IPS DF 4.7 (cell line): ENCODE measurements around the gene CCDC112.

Experiments used
- DNase-seq: peaks from one replicate; pipeline ENCODE4 v3.0.0-alpha.2; 2013; ENCODE audit warnings: low spot score; ENCODE audit errors: extremely low read depth

Gene CCDC112

GRCh38 chr5:115319007-115319406, 22.6 kb upstream of the CCDC112 start:
- DNase-seq = no peak

GRCh38 chr5:115317736-115318135, 21.3 kb upstream of the CCDC112 start:
- DNase-seq = no peak

- DNase-seq = no peak
Measured at GRCh38 chr5:115317320-115317719, 20.9 kb upstream of the CCDC112 start.

- DNase-seq = no peak
Measured at GRCh38 chr5:115313632-115314031, 17.2 kb upstream of the CCDC112 start.

GRCh38 chr5:115313052-115313451, 16.6 kb upstream of the CCDC112 start:
- DNase-seq = no peak

- no peak for DNase-seq
Measured at GRCh38 chr5:115309751-115310370, 13.4 kb upstream of the CCDC112 start.

- no peak for DNase-seq
Measured at GRCh38 chr5:115308815-115309214, 12.4 kb upstream of the CCDC112 start.

GRCh38 chr5:115306011-115306536, 9.6 kb upstream of the CCDC112 start:
- no peak for DNase-seq

GRCh38 chr5:115304496-115304895, 8.0 kb upstream of the CCDC112 start:
- no peak for DNase-seq

GRCh38 chr5:115298811-115299210, 2.4 kb upstream of the CCDC112 start:
- DNase-seq = no peak

GRCh38 chr5:115297031-115297430, 577 bp upstream of the CCDC112 start:
- DNase-seq = no peak

GRCh38 chr5:115295777-115296123, 704 bp downstream of the CCDC112 start:
- DNase-seq = no peak

GRCh38 chr5:115291397-115291796, 5.1 kb downstream of the CCDC112 start:
- DNase-seq = no peak

- no peak for DNase-seq
Measured at GRCh38 chr5:115289104-115289503, 7.3 kb downstream of the CCDC112 start.

GRCh38 chr5:115284021-115284420, 12.4 kb downstream of the CCDC112 start:
- DNase-seq = no peak

GRCh38 chr5:115282131-115282530, 14.3 kb downstream of the CCDC112 start:
- DNase-seq = no peak

- no peak for DNase-seq
Measured at GRCh38 chr5:115274584-115274983, 21.9 kb downstream of the CCDC112 start.

GRCh38 chr5:115272297-115272958, 24.0 kb downstream of the CCDC112 start:
- DNase-seq = no peak

- DNase-seq = no peak
Measured at GRCh38 chr5:115271295-115272050, 25.0 kb downstream of the CCDC112 start.

GRCh38 chr5:115267617-115268016, 28.8 kb downstream of the CCDC112 start:
- no peak for DNase-seq

GRCh38 chr5:115265220-115265619, 31.2 kb downstream of the CCDC112 start:
- no peak for DNase-seq

- DNase-seq = no peak
Measured at GRCh38 chr5:115264786-115265185, 31.7 kb downstream of the CCDC112 start.

GRCh38 chr5:115263078-115263380, 33.4 kb downstream of the CCDC112 start:
- no peak for DNase-seq
